ENCODE results near the gene EDDM3A.
"Not testable (repeated sequence)": the region's sequence is repeated elsewhere in the genome, so short reads cannot be mapped to it uniquely, and the experiment has no call there.

Gene EDDM3A, protein sequence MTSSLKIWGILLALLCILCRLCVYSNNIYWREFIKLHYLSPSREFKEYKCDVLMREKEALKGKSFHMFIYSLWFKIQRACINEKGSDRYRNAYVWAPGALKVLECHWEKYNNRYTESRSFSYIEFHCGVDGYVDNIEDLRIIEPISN

DNA sequence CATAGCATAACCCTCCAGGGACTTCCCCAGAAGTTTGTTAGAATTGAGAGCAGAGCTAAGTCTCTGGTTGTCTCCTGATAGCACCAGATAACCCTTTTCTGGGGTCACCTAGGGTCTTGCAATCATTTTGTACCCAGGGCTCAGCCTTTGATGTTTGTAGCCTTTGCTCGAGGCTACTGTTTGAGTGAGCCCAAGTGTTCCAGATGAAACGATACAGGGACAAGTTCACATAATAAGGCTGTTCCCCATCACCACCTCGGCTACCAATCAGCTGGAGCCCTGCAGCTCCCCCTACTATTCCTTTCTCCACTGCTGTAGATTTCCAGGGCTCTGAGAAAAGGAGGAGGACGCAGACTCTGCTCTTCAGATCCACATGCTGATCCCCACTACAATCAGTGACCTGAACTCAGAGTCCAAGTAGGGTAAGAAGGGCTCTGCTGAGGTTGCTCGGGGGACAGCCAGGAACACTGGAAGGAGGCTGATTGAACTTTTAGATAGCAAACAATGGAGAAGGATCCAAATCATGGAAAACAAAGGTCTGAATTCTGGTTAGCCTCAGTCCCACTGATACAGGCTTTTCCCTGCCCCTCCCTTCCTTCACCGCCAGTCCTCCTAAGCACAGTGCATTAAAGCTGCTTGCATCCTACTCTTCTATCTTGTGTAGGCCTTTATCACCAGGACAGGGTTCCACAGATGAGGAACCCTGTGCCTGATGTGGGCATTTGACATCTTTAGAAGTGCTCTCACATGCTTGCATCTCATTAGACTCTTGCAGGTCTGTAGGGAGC lies at the start of gene EDDM3A:
Gene EDDM3A, plus strand, starts transcription at position 317 of the 788 bp plus-strand sequence. CDS start 1,694 bp downstream, outside the sequence.
- DNase-seq (ENCODE audit: low read depth in 2 of 3, low spot score in 2 of 3): no peak

DNA sequence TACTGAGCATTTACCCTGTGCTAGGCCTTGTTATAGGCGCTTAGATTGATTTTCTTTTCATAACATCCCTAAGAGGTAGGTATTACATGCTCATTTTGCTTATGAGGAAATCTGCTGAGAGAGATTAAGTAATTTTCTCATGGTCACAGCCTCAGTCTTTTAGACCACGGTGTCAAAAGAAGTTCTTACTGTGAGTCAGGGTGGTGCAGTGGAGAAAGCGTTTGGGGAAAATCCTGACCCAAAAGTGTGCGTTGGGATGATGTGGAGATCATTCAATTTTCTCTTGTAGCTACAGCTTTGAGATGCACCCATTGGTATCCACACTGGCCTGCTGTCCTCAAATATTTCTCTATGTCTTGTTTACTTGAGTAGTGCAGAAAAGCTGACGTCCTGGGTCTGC lies 48.9 kb upstream of the EDDM3A start:
- no peak for DNase-seq (ENCODE audit: low read depth in 2 of 3, low spot score in 2 of 3)

DNA sequence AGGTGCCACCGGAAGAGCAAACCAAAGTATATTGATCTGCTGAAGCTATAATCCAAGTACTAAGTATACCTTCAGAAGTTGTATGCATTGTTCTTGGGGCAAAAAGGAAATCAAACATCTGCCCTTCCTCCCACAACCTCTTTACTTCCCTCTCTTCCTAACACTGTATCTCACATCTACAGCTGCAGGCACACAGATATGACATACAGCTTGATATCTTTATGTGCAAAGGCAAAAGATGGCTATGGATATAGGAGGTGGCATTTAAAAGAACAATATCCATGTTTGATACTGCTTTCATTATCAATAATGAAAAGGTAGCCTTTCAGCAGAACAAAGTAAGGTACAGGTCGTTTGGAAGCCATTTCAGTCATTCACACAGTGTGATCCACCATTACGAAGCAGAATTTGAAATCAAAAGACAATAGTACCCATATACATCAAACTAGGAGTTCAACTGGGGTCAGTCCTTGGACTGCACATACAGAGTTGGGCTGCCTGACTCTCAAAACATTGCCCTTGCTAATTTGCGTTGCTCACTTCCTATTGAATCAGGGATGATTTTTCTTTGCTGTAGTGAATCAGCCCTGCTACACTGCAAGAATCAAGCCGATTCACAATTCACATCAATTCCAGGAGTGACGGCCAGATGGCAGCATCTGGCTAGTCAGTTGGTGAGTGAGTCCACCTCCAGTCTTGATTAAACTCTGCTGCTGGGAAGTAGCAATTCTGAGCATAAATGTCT lies 48.2 kb upstream of the EDDM3A start:
- no peak for DNase-seq (ENCODE audit: low read depth in 2 of 3, low spot score in 2 of 3)

DNA sequence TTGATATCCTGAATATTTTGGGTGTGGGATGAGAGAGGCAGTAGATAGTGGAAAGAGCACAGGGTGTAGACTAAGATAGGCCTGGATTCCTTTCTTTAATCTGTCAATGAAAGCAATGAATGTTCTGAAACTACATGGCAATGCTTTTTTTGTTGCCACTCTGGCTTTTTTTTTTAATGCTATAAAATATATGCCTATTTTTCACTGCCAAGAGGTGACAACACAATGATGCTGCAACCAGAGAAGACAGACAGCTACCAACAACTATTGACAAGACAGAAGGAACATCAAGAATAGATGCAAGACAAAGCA lies 47.7 kb upstream of the EDDM3A start:
- DNase-seq (ENCODE audit: low read depth in 2 of 3, low spot score in 2 of 3): no peak

DNA sequence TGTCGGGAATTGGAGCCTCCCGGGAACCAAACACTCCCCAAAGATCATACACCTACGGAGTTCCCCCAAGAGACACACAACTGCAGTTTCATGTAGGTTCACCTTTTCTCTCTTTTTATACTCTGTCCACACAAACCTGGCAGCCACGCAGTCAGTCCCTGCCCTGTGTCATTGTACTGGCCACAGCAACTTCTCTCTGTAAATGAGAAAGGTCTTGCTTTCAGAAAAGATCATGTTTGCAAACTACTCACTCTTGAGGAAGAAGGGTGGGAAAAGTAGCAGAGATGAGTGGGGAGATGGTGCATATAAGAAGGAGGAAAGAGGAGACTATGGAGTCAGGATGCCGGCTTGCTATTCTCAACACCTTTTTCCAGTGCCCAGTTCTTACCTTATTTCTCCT lies 46.8 kb upstream of the EDDM3A start:
- DNase-seq (ENCODE audit: low read depth in 2 of 3, low spot score in 2 of 3): no peak

DNA sequence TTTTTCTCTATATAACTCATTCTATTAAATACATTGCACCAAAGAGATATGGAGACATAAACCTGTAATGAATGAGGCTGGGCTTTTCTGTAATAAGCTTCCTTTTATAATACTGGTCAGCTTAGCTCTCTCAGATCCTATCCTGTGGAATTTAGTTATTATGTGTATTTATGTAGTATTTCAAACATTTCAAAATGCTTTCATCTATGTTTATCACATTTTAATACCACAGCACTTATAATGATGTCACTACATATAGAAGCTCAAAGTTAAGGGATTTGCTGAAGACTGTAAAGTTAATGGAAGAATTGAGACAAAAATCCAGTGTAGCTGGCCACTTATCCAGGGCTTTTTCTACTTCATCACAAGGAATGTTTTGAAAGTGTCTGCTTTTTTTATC lies 45.8 kb upstream of the EDDM3A start:
- DNase-seq (ENCODE audit: low read depth in 2 of 3, low spot score in 2 of 3): no peak

DNA sequence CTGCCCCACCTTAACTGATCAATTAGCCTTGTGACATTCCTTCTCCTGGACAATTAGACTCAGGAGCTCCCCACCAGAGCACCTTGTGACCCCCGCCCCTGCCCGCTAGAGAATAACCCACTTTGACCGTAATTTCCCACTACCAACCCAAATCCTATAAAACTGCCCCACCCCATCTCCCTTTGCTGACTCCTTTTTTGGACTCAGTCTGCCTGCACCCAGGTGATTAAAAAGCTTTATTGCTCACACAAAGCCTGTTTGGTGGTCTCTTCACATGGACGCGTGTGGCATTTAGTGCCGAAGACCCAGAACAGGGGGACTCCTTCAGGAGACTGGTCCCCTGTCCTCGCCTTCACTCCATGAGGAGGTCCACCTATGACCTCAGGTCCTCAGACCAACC lies 44.7 kb upstream of the EDDM3A start:
- DNase-seq (ENCODE audit: low read depth in 2 of 3, low spot score in 2 of 3): not testable (repeated sequence)

DNA sequence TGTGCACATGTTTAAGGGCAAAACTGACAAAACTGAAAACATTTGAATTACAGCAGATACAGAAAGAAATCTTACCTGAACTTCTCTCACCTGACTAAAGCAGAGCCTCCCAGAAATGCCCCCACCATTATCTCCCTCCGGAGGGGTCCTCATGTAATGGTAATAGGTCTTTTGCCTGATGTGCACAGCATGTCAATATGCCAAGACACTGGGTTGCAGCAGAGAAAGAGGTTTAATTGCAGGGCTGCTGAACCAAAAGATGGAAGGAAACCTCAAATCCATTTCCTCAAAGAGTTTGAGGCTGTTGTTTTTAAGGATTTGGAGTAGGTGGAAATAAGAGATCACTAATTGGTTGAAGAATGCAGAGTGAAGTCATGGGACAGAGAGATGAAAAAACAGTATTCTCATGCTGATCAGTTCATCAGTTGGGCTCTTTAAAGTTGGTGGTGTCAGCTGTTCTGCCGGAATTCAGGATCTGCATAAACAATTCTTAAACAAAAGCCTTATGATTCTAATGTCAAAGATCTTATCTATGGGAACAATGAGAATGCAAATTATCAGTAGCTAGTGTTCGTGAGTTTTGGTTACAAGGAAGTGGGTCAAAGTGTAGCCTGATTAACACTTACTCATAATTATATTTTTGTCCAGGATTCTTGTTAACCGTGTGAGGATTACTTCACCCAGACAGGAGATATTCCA lies 38.9 kb upstream of the EDDM3A start:
- DNase-seq (ENCODE audit: low read depth in 2 of 3, low spot score in 2 of 3): no peak

DNA sequence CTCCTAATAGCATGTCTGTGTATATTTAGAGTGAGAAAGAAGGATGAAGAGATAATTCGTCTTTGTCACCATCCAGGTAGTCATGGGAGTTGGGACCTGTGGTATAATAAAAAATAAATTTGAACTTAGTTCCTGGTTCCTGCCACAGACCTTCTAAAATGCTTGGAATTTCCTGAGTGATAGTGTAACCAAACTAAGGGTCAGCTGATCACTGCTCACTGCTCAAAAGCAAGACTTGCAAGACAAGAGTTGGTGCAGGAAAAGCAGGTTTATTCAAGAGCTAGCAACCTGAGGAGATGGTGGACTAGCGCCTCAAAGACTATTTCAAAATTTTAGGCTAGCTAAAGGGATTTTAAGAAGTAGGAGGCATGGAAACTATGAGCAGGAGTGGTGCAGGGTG lies 38.1 kb upstream of the EDDM3A start:
- no peak for DNase-seq (ENCODE audit: low read depth in 2 of 3, low spot score in 2 of 3)

DNA sequence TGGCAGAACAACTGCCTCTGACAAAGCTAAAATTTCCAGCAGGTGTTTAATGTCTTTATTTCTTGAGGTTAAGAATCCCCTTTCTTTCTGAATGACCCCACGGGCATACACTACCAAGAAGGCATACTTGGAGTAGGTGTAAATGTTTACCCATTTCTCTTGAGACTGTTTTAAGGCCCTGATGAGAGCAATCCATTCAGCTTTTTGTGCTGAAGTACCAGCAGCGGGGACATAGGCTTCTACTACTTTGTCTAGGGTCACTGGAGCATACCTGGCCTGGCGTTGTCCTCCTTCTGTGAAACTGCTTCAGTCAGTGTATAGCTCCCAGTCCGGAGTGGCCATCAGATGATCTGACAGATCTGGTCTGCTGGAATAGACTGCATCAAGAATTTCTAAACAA lies 34.4 kb upstream of the EDDM3A start:
- DNase-seq (ENCODE audit: low read depth in 2 of 3, low spot score in 2 of 3): no peak

DNA sequence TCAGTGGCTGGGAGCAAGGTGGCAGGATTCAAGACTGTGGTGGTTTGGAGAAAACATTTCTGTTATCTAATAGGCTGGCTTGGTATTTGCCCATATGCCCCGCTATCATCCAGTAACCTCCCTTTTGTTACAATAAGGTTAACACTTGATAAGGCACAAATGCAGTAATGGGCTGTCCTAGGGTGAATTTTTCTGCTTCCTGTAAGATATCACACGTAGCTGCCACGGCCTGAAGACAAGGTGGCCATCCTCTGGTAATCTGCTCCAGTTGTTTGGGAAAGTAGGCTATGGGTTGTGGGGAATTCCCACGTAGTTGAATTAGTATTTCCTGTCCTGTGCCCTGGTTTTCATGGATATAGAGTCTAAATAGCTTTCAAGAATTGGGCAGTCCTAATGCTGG lies 34.0 kb upstream of the EDDM3A start:
- no peak for DNase-seq (ENCODE audit: low read depth in 2 of 3, low spot score in 2 of 3)

DNA sequence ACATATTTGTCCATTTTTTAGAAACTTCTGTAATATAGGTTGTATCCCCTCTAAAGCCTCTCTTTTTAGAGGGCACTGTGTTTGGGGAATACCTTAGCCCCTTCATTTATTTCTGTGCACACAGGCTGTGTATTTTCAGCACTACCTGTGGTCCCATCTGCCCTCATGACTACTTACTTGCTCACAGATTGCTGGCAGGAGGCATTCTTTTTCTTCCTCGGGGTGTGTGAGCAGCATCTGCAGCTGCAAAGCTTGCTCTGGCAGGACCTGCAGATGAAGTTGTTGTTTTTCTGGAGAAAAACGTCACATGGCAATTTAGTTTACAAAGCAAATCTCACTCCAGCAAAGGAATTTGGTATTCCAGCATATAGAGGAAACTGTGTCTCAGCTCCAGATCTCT lies 32.8 kb upstream of the EDDM3A start:
- DNase-seq (ENCODE audit: low read depth in 2 of 3, low spot score in 2 of 3): no peak

DNA sequence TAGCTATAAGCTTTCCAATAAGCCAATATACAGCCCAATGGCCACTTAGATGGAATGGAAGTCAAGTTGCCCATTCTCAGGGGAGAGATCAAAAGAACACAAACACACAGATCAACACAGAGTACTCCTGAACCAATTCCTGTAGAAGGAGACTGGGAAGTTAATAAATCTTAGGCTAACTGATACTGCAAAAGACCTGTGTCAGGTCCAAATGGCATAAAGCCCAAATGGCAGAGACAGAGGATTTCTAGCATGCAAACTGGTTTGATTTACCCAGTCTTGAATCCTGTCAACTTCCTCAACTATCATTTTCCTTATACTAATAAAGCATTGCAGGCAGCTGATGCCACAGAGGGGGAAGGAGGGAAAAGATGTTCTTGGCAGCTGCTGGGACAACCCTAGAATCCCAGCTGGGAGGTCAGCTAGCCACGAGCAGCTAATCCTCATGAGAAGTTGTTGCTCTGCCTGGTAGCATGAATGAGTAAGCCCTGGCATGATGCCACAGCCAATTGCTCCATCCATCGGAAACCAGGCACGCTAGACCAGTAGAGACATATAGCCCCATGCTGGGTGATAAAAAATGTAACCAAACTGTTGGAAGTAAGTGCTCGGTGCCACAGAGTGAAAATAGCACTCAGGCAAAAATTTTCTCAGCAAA lies 31.0 kb upstream of the EDDM3A start:
- DNase-seq (ENCODE audit: low read depth in 2 of 3, low spot score in 2 of 3): no peak

DNA sequence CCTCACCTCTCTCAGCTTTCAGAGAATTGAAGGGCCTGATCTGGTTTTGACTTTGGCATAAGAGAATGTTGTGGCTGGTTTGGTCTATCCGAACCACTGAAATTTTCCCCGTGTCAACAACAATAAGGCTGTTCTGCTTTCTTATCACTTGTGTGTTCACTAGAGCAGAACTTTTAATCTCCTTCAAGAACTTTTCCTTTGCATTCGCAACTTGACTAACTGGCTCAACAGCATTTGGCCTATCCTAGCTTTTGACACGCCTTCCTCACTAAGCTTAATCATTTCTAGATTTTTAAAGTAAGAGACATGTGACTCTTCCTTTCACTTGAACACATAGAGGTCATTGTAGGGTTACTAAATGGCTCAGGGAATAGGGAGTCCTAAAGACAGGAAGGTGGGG lies 25.9 kb upstream of the EDDM3A start:
- no peak for DNase-seq (ENCODE audit: low read depth in 2 of 3, low spot score in 2 of 3)

DNA sequence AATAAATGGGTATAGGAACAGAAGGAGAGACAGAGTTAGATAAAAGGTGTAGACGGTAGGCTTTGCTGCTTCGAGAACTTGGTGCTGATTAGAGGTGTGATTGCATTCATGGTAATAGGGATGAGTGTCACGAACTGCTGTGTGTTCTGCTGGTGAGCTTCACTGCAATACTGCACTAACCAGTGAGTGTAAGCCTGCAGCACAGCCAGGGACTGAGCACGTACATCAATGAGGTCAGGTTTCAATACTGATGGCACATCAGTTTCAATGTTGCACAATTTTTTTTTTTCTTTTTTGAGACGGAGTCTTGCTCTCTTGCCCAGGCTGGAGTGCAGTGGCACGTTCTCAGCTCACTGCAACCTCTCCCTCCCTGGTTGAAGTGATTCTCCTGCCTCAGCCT lies 24.9 kb upstream of the EDDM3A start:
- no peak for DNase-seq (ENCODE audit: low read depth in 2 of 3, low spot score in 2 of 3)

DNA sequence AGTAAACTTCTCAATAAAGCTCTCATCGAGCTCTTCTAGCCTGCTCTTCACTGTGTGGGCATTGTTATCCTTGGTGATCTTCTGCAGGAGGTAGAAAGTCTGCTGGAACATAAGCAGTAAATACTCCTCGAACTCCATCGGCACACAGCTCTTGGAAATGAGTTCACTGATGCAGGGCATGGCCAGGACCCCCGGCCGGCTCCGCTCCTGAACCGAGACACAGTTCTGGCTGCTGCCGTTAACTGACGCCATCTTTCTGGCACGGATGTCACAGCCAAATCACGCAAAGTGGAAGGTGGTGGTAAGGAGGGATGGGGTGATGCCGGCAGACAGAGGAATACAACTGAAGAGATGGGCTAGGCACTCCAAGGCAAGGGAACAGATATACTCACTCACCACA lies 23.7 kb upstream of the EDDM3A start:
- no peak for DNase-seq (ENCODE audit: low read depth in 2 of 3, low spot score in 2 of 3)

DNA sequence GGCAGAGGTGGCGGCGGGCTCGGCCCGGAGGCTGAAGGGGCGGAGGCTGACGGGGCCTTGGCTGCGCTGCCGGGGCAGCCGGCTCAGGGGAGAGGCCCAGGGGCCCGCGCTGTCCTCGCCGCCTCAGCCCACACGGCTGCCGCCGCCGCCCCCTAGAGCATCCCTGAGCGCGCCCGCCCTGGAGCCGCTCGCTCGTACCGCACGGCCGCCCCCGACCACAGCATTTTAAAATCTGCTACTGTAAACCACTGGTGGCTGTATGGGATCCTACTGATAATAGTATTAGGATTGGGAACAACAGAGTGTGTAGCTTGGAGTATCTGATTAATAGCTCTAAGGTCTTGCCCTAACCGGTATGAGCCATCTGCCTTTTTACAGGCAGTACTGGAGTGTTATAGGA lies 22.2 kb upstream of the EDDM3A start:
- DNase-seq (ENCODE audit: low read depth in 2 of 3, low spot score in 2 of 3): no peak

DNA sequence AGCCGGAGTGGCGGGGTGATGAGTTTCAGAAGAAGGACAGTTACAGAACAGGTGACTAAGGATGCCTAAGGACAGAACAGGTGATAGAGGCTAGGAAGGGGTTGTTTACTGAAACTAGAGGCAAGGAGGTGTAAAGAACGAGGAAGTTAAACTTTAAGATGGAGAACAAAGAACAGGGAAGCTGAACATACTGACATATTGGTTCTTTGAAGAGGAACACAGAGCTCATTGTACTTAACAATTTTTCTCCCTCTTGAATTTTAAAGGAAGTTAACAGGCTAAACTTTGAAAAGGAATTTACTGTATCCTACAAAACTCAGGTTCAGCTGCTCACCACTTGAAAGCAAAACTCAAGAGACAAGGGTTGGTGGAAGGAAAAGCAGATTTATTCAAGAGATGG lies 19.6 kb upstream of the EDDM3A start:
- DNase-seq (ENCODE audit: low read depth in 2 of 3, low spot score in 2 of 3): not testable (repeated sequence)

DNA sequence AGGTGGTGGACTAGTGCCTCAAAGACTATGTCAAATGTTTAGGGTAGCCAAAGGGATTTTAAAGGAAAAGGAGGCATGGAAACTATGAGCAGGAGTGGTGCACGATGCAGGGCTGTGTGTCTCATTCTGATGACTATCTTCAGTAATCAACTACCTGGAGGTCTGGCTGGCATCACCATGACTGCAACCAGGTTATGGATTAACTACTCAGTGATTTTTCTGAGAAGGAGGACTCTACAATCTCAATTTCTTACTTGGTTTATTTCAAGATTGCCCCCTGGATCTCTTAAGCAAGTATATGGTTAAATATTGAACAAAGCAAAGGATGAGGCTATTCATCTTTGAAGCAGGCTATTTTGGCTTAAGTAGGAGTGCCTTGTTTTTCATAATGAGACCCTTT lies 19.2 kb upstream of the EDDM3A start:
- DNase-seq (ENCODE audit: low read depth in 2 of 3, low spot score in 2 of 3): no peak

DNA sequence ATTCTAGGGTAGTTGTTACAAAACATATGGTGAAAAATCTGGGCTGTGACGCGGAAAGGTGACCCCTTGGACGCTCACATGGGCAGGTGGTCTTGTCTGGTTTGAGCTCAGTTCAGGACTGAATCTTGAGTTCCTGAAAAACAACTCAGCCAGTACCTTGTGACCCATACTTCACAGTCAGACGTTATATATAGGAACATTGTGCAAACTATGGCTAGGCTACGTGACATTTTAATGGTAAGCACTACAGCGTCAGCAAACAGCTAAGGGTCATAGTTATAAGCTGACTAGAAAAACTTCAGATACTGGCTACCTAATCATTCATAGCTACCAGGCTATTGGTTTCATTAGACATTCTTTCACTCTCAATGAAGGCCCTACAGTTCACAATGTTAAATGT lies 14.8 kb upstream of the EDDM3A start:
- DNase-seq (ENCODE audit: low read depth in 2 of 3, low spot score in 2 of 3): no peak

DNA sequence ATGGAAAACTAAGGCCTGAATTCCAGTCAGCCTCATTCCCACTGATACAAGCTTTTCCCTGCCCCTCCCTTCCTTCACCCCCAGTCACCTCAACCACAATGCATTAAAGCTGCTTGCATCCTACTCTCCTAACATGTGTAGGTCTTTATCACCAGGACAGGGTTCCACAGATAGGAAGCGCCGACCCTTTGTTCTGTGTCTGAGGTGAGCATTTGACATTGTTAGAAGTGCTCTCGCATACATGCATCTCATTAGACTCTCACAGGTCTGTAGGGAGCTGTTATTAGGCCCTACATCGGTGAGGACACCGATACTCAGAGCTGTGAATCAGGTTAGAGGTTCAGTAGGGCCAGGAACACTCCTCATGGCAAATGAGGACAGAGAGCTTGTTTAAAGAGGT lies 13.2 kb upstream of the EDDM3A start:
- DNase-seq (ENCODE audit: low read depth in 2 of 3, low spot score in 2 of 3): no peak
